B cell (primary cell): ENCODE data around the gene BNC2. TPM values are rescaled to one million over a fixed set of nuclear protein-coding genes. Genes with fewer than 3 reads are reported as not detected.

Experiments
- ATAC-seq: fragments of 200-7000 bp; cut with Tn5 transposase; one replicate; pipeline ENCODE4 v1.10.0; 2021; ENCODE audit warnings: low read depth, mild to moderate bottlenecking, moderate number of reproducible peaks, moderate library complexity
- CTCF ChIA-PET: fragments of 350-600 bp; sonication (Branson Sonifier 250); formaldehyde crosslinking; loops from one replicate; lab custom pipeline; 2021; ENCODE audit warnings: antibody characterized with exemption, inconsistent platforms; lab: Charles Lee
- POLR2A ChIA-PET: fragments of 350-600 bp; sonication (Branson Sonifier 250); formaldehyde crosslinking; loops from one replicate; lab custom pipeline; 2021; ENCODE audit warnings: antibody characterized with exemption; lab: Charles Lee
- DNase-seq: peaks from one replicate; pipeline ENCODE4 v3.0.0; 2013
- H2AFZ ChIP-seq: 2 replicates; pipeline ENCODE4 v1.6.1; 2012; ENCODE audit warnings: mild to moderate bottlenecking, low read depth, low read length; ENCODE audit not compliant: insufficient read depth, poor library complexity, severe bottlenecking
- H3K27ac ChIP-seq, 2 donors: 1 replicate in 1 of 2; 2 replicates in 1 of 2; pipeline ENCODE4 v1.5.1; 2012 to 2013; ENCODE audit warnings: low read length in 2 of 2, mild to moderate bottlenecking in 2 of 2, moderate library complexity in 1 of 2
- H3K27me3 ChIP-seq, 4 experiments: fragments of 200-600 bp in 1 of 4; sonication (generic) in 1 of 4; replicated peaks in 1 of 4; 1 replicate in 2 of 4; 2 replicates in 2 of 4; pipeline versions ENCODE4 v1.6.1 to v1.7.0; 2013 to 2016; ENCODE audit warnings: low read length in 3 of 4, mild to moderate bottlenecking in 2 of 4, mixed read lengths in 1 of 4, moderate library complexity in 1 of 4; ENCODE audit not compliant: insufficient read depth in 4 of 4, control insufficient read depth in 3 of 4; ENCODE audit errors: control extremely low read depth in 1 of 4
- H3K36me3 ChIP-seq, 2 experiments: replicated peaks in 1 of 2; 1 replicate in 1 of 2; 2 replicates in 1 of 2; pipeline versions ENCODE4 v1.6.1 to v1.7.1; 2013; ENCODE audit warnings: low read length in 1 of 2; ENCODE audit not compliant: insufficient read depth in 2 of 2, control insufficient read depth in 1 of 2; ENCODE audit errors: control extremely low read depth in 1 of 2, extremely low read depth in 1 of 2
- H3K4me1 ChIP-seq, 2 donors: fragments of 200-600 bp in 1 of 2; sonication (generic) in 1 of 2; 1 replicate in 1 of 2; 2 replicates in 1 of 2; pipeline versions ENCODE4 v1.5.1 to v1.6.1; 2013 to 2017; ENCODE audit warnings: low read length in 2 of 2; ENCODE audit not compliant: control insufficient read depth in 2 of 2, insufficient read depth in 2 of 2
- H3K4me2 ChIP-seq: replicated peaks from 2 replicates; pipeline ENCODE3; 2012; ENCODE audit warnings: mild to moderate bottlenecking, low read depth, low read length; ENCODE audit not compliant: poor library complexity, severe bottlenecking
- H3K4me3 ChIP-seq, 5 experiments: fragments of 200-600 bp in 1 of 5; sonication (generic) in 1 of 5; 1 replicate in 3 of 5; 2 replicates in 2 of 5; pipeline versions ENCODE4 v1.5.1 to v1.7.0; 2011 to 2016; ENCODE audit warnings: low read length in 4 of 5, mild to moderate bottlenecking in 4 of 5, low read depth in 2 of 5, control low read depth in 1 of 5, moderate library complexity in 1 of 5; ENCODE audit not compliant: insufficient read depth in 1 of 5; ENCODE audit errors: control extremely low read depth in 1 of 5, extremely low read depth in 1 of 5
- H3K79me2 ChIP-seq: fragments of 200-600 bp; sonication (generic); one replicate; pipeline ENCODE4 v1.6.0; 2016; ENCODE audit warnings: low read length; ENCODE audit not compliant: control insufficient read depth, insufficient read depth
- H3K9ac ChIP-seq: fragments of 200-600 bp; sonication (generic); 2 replicates; pipeline ENCODE4 v1.6.1; 2017; ENCODE audit warnings: mild to moderate bottlenecking, low read length, moderate library complexity
- H3K9me3 ChIP-seq, 3 donors: one replicate each; pipeline versions ENCODE4 v1.6.1 to v1.7.1; 2013; ENCODE audit warnings: low read length in 2 of 3; ENCODE audit not compliant: control insufficient read depth in 2 of 3, insufficient read depth in 1 of 3; ENCODE audit errors: control extremely low read depth in 1 of 3
- H4K20me1 ChIP-seq: 2 replicates; pipeline ENCODE4 v1.6.0; 2012; ENCODE audit warnings: mild to moderate bottlenecking, low read length; ENCODE audit not compliant: insufficient read depth, control insufficient read depth, poor library complexity, severe bottlenecking
- H3K27ac Mint-ChIP-seq: one replicate; pipeline ENCODE4 v1.8.0; 2021; ENCODE audit warnings: mixed read lengths
- H3K27me3 Mint-ChIP-seq: one replicate; pipeline ENCODE4 v1.8.0; 2021; ENCODE audit warnings: mixed read lengths
- H3K4me1 Mint-ChIP-seq: one replicate; pipeline ENCODE4 v1.8.0; 2021; ENCODE audit warnings: mixed read lengths
- H3K4me3 Mint-ChIP-seq: one replicate; pipeline ENCODE4 v1.8.0; 2021; ENCODE audit warnings: mixed read lengths
- H3K9me3 Mint-ChIP-seq: one replicate; pipeline ENCODE4 v1.8.0; 2022; ENCODE audit warnings: mixed read lengths; ENCODE audit not compliant: insufficient read depth
- EZH2 ChIP-seq: IDR thresholded peaks from 2 replicates; pipeline ENCODE4 v1.6.1; 2012; ENCODE audit warnings: borderline replicate concordance, low read depth, mild to moderate bottlenecking, moderate library complexity, low read length; ENCODE audit not compliant: insufficient read depth, poor library complexity, severe bottlenecking
- WGBS: methylation state at CpG from one replicate; pipeline ENCODE4 v1.1.5; 2013; ENCODE audit warnings: missing lambda C conversion rate; ENCODE audit not compliant: insufficient coverage; 5-methylcytosine and 5-hydroxymethylcytosine counted together
- intact Hi-C: fragments of 100-400 bp; cut with micrococcal nuclease; formaldehyde crosslinking; loops from one replicate; pipeline ENCODE4 v1.10.0; 2022
- polyA plus RNA-seq: library from polyadenylated mRNA; depleted of rRNA; stranded (reverse); fragments of >200 nt; gene quantifications from 2 replicates; pipeline ENCODE4 v1.2.3, GENCODE V29; 2012
- total RNA-seq, 2 donors: library from RNA; stranded (reverse); fragments of 120-200 nt in 1 of 2; gene quantifications; 1 replicate in 1 of 2; 2 replicates in 1 of 2; pipeline versions ENCODE4 v1.2.3 to v1.2.4, GENCODE V29; 2013 to 2022
- TF ChIP-seq, protein P1 (sequence below): fragments of 200-600 bp; IDR thresholded peaks from one replicate; pipeline ENCODE4 v1.8.0; 2022; ENCODE audit warnings: antibody characterized with exemption, mild to moderate bottlenecking

Gene BNC2
- total and polyA plus RNA-seq, 2 donors (not counting 1 experiment from before 2014, with no cell fraction given): 0.01 TPM; not detected in 1

DNA sequence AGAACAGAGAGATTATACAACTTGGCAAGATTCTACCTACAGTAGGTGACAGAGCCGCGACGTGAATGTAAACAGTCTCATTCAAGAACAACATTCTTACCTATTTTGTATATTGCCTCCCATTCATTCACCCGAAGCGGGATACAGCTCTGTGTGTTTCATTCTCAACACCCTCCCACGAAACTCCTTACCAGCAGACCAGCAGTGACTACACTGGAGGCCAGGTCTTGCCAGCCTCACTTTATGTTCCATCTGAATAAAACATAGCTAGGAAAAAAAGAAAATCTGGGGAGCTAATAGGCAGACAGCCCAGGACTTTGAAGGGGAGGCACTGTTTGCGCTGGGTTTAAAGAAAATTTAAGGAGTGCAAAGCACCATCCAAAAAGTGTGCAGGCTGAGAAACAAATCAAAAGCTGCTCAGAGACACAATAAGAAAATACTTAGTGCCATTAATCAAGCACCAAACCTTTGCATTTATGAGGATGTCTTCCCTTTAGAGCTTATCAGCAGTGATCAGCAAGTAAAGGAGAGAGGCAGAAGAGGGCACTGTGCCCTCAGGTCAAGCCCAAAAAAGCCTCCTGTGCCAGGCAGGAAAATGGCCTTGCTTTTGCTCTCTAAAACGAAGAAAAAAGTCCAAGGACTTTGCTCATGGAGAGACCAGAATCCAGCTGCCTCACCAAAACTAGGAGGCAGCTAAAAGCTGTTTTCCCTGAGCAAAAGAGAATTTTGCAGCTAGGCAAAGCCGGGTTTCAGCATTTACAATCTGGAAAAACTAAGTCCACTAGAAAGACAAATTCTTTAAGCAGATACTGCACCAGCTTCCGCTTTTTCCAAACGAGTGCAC, 295.1 kb downstream of the BNC2 start:
- no peak for TF ChIP-seq EZH2
- TF ChIP-seq, protein P1, sequence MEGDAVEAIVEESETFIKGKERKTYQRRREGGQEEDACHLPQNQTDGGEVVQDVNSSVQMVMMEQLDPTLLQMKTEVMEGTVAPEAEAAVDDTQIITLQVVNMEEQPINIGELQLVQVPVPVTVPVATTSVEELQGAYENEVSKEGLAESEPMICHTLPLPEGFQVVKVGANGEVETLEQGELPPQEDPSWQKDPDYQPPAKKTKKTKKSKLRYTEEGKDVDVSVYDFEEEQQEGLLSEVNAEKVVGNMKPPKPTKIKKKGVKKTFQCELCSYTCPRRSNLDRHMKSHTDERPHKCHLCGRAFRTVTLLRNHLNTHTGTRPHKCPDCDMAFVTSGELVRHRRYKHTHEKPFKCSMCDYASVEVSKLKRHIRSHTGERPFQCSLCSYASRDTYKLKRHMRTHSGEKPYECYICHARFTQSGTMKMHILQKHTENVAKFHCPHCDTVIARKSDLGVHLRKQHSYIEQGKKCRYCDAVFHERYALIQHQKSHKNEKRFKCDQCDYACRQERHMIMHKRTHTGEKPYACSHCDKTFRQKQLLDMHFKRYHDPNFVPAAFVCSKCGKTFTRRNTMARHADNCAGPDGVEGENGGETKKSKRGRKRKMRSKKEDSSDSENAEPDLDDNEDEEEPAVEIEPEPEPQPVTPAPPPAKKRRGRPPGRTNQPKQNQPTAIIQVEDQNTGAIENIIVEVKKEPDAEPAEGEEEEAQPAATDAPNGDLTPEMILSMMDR: no peak
- Histone ChIP-seq H3K9ac (no peak overlapping the region), H3K36me3 (no peaks in the 10 kb centered on the region), H3K27ac (no peak overlapping the region), H3K4me3 (no peak overlapping the region), H4K20me1 (no peaks in the 10 kb centered on the region), H2AFZ (no peak overlapping the region), H3K4me1 (no peaks in the 10 kb centered on the region), H3K79me2 (no peaks in the 10 kb centered on the region), H3K27me3 (no peaks in the 10 kb centered on the region), H3K9me3 (no peaks in the 10 kb centered on the region), H3K4me2 (no peak overlapping the region)
- DNase-seq (no peak), ATAC-seq (no peak)
- ChIA-PET POLR2A (no interaction called here), CTCF (no interaction called here)
- no peaks in the 10 kb centered on the region for H3K27me3 Mint-ChIP-seq
- intact Hi-C loops: no loop called here
- no peak overlapping the region for H3K27ac Mint-ChIP-seq
- no peaks in the 10 kb centered on the region for H3K9me3 Mint-ChIP-seq
- no peaks in the 10 kb centered on the region for H3K4me1 Mint-ChIP-seq
- 70% methylated on average over 10 of the region's 11 CpGs for WGBS
- no peak overlapping the region for H3K4me3 Mint-ChIP-seq

DNA sequence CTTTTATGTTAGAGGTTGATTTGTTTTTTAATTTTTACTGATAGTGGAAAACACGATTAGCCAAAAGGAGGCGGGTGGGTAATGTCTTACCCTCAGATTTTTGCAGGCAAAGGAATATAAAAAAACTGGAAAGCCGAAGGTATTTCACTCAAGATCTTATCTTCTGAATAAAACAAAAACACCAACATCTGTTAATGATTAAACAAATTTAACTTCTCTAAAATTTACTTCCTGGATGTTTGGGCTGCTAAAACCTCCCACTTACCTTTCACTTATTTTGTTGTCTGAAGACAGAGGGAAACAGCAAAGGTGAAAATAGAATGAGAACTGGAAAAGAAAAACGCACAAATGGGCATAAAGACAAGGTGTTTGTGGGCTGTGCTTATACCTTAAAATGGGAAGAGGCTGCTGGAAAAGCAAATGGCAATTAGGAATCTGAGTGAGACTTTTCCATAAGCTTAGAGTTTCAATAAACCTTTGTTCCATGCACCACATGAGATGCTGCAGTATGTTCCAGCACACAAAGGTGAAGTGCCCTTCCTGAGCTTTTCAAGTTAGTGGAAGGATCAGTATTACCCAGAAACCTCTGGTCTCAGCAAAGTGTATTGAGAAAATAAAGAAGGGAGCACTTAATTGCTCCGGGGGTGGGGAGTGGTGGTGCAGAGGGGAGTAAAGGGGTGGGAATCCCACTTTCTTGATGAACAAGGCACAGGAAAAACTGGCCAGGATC, 298.3 kb downstream of the BNC2 start:
- intact Hi-C loops: no loop called here
- no peak overlapping the region for H3K27ac Mint-ChIP-seq
- WGBS: 91% methylated on average over 1 of the region's 5 CpGs
- DNase-seq (no peak), ATAC-seq (no peak)
- Histone ChIP-seq H3K27ac (no peak overlapping the region), H3K79me2 (no peaks in the 10 kb centered on the region), H3K36me3 (no peaks in the 10 kb centered on the region), H3K9me3 (no peaks in the 10 kb centered on the region), H2AFZ (no peak overlapping the region), H3K9ac (no peak overlapping the region), H3K4me3 (no peak overlapping the region), H3K4me2 (no peak overlapping the region), H3K4me1 (no peaks in the 10 kb centered on the region), H3K27me3 (no peaks in the 10 kb centered on the region), H4K20me1 (no peaks in the 10 kb centered on the region)
- no peaks in the 10 kb centered on the region for H3K4me1 Mint-ChIP-seq
- H3K9me3 Mint-ChIP-seq: peaks cover 2% of the 10 kb centered on the region
- no peak overlapping the region for H3K4me3 Mint-ChIP-seq
- no peaks in the 10 kb centered on the region for H3K27me3 Mint-ChIP-seq
- POLR2A ChIA-PET: no interaction called here
- TF ChIP-seq EZH2: no peak
- TF ChIP-seq, protein P1: no peak
- CTCF ChIA-PET: no interaction called here
